ENCODE data around the gene NR5A1.

The NR5A1 gene

DNA sequence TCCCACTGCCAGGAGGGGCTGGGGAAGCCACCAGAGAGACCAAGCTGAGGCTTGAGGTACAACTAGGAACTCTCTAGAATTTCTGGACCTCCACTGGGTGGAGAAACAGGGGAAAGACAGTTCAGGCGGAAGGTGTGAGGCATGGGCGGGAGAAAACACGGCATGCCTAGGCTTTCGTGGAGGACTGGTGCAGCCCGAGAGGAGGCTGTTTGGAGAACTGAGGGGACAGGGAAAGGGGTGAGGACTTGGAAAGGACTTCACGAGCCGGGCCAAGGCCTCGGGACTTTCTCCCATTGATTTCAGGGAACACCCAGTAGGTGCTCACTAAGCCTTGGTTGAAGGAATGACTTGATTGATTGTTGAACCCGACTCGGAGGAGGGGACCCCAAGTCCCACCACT is 66.4 kb downstream of the NR5A1 start:
- no peak for DNase-seq (ENCODE audit: low read depth)

DNA sequence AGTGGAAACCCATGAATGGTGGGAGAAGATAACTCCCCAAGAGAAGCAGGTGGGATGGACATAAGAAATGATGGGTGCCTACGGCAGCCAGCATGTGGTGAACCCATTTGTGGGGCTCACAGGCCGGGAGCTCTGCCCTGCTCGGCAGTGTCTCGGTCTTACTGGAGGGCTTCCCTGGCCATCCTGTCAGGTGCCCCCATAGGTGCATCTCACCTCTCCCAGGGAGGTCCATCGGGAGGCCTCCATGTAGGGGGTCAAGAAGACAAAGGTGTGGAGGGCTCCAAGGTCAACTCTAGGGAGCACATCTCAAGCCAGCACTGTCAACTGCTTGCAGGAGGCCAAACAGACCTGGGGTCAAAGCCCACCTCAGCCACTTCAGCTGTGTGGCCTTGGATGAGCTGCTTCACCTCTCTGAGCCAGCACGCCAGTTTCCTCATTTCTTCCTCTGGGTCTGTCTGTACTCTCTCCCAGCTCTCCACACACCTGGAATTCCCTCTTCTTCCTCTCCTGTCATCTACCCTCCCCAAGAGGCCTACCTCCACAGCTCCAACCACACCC is 67.4 kb downstream of the NR5A1 start:
- DNase-seq (ENCODE audit: low read depth): no peak

DNA sequence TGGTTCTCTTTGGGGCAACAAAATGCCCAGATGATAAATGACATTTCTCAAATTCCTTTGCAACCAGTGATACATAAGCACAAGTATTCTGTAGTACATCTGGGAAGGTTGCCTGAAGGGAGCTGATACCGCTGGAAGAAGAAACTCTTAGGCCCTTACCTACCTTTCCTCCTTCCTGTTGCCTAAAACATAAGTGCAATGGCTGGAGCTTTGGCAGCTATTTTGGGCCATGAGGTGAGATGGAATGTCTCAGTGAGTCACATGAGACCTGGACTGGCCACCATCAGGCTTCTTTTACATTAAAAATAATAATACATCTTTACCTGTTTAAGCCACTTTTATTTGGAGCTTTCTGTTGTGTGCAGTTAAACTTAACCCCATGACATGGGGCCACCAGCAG is 68.1 kb downstream of the NR5A1 start:
- DNase-seq (ENCODE audit: low read depth): no peak

DNA sequence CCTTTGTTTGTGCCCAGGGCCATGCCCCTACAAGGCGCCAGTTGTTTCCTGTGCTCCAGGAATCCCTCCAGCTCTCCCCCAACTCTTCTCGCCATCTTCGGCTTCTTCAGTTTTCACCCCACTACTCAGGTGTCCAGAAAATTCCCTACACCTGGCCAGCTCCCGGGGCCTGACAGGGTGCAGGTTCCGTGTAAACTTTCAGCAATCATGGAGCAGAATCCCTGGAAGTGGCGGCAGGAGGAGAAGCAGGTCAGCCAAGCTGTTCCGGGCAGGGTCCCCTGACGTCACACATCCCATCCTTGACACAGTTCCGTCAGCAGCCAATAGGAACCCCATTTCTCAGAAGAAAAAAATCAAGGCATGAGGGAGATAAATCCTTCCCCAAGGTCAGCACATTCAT is 69.1 kb downstream of the NR5A1 start:
- no peak for DNase-seq (ENCODE audit: low read depth)

DNA sequence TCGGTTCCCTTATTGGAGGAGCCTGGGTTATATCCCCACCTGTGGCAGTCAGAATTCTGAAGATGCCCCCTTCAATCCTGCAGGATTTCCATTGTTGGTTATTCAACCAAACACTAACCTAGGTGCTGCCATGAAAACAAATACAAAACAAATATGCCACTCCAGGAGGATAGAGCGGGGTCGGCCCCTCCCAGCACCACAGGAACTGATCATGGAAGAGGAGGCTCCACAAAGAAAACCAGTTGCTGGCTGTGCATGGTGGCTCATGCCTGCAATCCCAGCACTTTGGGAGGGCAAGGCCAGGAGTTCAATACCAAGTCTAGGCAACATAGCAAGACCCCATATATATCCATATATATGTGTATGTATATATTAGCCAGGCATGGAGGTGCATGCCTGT is 70.1 kb downstream of the NR5A1 start:
- no peak for DNase-seq (ENCODE audit: low read depth)

DNA sequence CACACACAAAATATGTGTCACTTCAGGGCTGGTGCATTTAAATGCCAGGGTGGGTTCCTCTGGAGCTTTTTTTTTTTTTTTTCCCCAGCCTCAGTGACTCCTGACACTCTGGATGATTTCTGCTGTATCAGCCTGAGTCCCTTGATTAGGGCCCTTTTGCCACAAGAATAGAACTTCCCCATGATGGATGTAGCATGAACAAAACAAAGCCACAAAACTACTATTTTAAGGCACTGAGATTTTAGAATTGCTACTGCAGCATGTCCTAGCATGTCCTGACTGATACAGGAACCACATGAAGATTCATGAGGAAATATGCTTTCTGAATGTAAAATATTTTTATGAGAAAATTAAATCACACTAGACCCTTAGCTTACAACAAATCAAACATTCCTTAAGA is 70.9 kb downstream of the NR5A1 start:
- no peak for DNase-seq (ENCODE audit: low read depth)

Measured in stimulated activated CD8-positive, alpha-beta memory T cell treated with anti-CD3 and anti-CD28 coated beads, Interleukin-7, amount 100 ng/mL, for 24 hours (primary cell).